ENCODE measurements around the gene TRIM23. TPM values are rescaled to one million over a fixed set of nuclear protein-coding genes. Genes with fewer than 3 reads are reported as not detected.
A peak's percentile ranks its signal among the peaks of the same experiment; 100 is the strongest.

The TRIM23 gene
- polyA plus RNA-seq, 4 donors: 23.9 to 26.1 (median 24.5) TPM

- no peak for DNase-seq (ENCODE audit: low read depth in 4 of 4, low spot score in 3 of 4)
Measured at GRCh38 chr5:65570598-65571226, 53.4 kb downstream of the TRIM23 start.

- DNase-seq (ENCODE audit: low read depth in 4 of 4, low spot score in 3 of 4): no peak
Measured at GRCh38 chr5:65566505-65566904, 57.6 kb downstream of the TRIM23 start.

GRCh38 chr5:65563777-65564176 lies 60.4 kb downstream of the TRIM23 start:
- DNase-seq (ENCODE audit: low read depth in 4 of 4, low spot score in 3 of 4): no peak

DNA sequence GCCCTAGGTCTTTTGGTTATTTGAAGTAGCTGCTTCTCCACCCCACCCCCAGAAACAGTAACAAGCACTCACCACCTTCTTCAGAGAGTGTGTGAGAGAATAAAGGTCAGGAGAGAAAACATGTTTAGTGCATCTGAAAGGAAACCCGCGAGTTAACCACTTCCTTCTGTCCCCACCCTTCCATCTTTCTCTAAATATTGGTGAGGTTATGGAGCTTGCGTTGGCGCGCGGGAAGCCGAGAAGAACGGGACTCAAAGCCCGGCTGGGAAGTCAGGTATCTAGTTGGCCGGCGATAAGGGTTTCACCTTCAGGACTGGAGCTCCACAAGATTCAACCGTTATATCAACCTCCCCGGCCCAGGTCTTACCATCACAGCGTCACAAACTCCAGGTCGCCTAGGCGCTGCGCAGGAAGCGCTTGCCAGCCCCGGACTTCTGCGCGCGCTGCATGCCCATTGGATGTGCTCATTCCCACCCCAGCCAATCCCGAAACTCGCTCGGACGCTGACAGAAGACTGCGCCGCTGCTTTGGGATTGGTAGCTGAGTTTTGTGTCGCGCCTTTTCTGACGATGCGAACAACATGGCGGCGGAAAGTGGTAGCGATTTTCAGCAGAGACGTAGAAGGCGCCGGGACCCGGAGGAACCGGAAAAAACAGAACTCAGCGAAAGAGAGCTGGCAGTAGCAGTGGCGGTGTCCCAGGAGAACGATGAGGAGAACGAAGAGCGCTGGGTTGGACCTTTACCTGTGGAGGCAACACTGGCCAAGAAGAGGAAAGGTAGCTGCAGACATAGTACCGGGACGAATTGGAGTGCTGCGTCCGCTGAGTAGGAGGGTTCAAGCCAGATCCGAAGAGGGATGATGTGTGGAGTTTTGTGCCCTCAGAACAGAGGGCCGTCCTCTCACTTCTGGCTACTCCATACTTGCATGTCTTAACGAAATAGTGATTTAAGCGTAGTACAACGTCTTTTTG lies 61.1 kb downstream of the TRIM23 start, which contains the start of the genes CENPK and PPWD1:
Gene CENPK, minus strand, starts transcription at position 438 of the 971 bp plus-strand sequence. CDS start 8,261 bp downstream, outside the sequence.
Gene PPWD1, plus strand, starts transcription at position 566 of the 971 bp plus-strand sequence. Its CDS starts 15 bp downstream, at position 581.
- peak; percentile 87 to 92 (median 89) for DNase-seq (ENCODE audit: low read depth in 4 of 4, low spot score in 3 of 4)

GRCh38 chr5:65556718-65557117 lies 67.4 kb downstream of the TRIM23 start:
- no peak for DNase-seq (ENCODE audit: low read depth in 4 of 4, low spot score in 3 of 4)

DNA sequence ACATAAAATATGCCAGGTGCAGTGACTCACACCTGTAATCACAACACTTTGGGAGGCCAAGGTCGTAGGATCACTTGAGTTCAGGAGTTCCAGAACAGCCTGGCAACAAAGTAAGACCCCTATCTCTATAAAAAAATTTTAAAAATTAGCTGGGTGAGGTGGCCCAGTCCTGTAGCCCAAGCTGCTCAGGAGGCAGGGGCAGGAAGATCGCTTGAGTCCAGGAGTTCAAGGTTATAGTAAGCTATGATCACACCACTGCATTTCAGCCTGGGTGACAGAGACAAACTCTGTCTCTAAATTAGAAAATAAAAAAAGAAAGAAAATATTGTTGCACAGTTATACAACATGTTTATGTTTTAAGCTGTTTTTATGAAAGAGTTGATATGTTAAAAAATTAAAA lies 68.0 kb downstream of the TRIM23 start:
- DNase-seq (ENCODE audit: low read depth in 4 of 4, low spot score in 3 of 4): no peak

GRCh38 chr5:65555287-65555686 lies 68.8 kb downstream of the TRIM23 start:
- no peak for DNase-seq (ENCODE audit: low read depth in 4 of 4, low spot score in 3 of 4)

DNA sequence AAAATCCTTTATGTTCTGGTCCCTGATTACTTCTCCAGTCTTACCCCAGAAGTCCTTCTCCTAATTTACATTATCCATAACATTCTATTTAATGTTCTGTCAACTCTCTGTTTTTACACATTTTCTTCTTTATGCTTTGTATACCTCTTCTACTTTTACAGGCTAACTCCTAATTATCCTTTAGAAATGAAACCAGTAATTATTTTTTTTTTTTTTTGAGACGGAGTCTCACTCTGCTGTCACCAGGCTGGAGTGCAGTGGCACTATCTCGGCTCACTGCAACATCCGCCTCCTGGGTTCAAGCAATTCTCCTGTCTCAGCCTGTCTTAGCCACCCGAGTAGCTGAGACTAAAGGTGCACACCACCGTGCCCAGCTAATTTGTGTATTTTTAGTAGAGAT lies 70.2 kb downstream of the TRIM23 start:
- no peak for DNase-seq (ENCODE audit: low read depth in 4 of 4, low spot score in 3 of 4)

- DNase-seq (ENCODE audit: low read depth in 4 of 4, low spot score in 3 of 4): no peak
Measured at GRCh38 chr5:65548281-65548680, 75.9 kb downstream of the TRIM23 start.

GRCh38 chr5:65546141-65546540 lies 78.0 kb downstream of the TRIM23 start:
- no peak for DNase-seq (ENCODE audit: low read depth in 4 of 4, low spot score in 3 of 4)

DNA sequence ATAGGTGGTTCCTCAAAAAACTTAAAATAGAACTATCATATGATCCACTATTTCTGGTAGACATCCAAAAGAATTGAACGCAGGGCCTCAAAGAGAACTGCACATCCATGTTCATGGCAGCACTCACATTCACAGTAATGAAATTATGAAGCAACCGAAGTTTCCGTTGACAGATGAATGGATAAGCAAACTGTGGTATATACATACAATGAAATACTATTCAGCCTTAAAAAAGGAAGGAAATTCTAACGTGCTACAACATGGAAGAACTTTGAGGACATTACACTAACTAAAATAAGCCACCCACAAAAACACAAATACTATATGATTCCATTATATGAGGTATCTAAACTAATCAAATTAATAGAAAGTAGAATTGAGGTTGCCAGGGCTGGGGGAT lies 79.7 kb downstream of the TRIM23 start:
- no peak for DNase-seq (ENCODE audit: low read depth in 4 of 4, low spot score in 3 of 4)

DNA sequence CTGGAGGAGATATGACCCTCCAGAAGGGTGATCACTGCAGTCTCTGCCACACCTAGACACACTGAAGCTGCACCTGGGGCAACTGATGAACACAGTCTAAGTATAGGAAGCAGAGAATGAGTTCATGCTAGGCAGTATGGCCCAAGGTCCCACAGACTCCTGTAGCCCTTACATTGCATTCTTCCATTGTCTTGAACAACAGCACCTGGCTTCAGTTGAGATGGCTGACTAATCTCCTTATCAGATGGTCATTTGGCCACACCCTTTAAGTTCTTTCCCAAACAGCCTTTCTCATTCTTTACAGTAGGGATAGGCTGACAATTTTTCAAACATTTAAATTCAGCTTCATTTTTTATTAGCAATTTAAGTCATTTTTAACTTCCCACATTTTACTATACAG lies 84.3 kb downstream of the TRIM23 start:
- no peak for DNase-seq (ENCODE audit: low read depth in 4 of 4, low spot score in 3 of 4)

Other genes starting within 250 kb of the TRIM23 start
- 1 to 10 TPM; 2.6 to 8.1 (median 3.0) TPM for gene ADAMTS6, start 142.4 kb downstream of the TRIM23 start, polyA plus RNA-seq (ENCODE audit: insufficient read length in 4 of 4)
- 10 to 100 TPM; 32.0 to 40.1 (median 37.3) TPM for gene CENPK, start 61.2 kb downstream of the TRIM23 start, polyA plus RNA-seq (ENCODE audit: insufficient read length in 4 of 4)
- 10 to 100 TPM; 64.0 to 90.9 (median 77.8) TPM for gene PPWD1, start 61.0 kb downstream of the TRIM23 start, polyA plus RNA-seq (ENCODE audit: insufficient read length in 4 of 4)
- gene SHLD3, start 694 bp upstream of the TRIM23 start, polyA plus RNA-seq (ENCODE audit: insufficient read length in 4 of 4): 1 to 10 TPM; 3.5 to 5.5 (median 4.2) TPM
- 10 to 100 TPM; 27.1 to 35.7 (median 33.0) TPM for gene TRAPPC13, start 694 bp upstream of the TRIM23 start, polyA plus RNA-seq (ENCODE audit: insufficient read length in 4 of 4)
- gene SGTB, start 97.8 kb upstream of the TRIM23 start, polyA plus RNA-seq (ENCODE audit: insufficient read length in 4 of 4): 10 to 100 TPM in 3 of 4 donors, 1 to 10 TPM in 1; 8.6 to 10.7 (median 10.2) TPM
- gene NLN, start 97.9 kb upstream of the TRIM23 start, polyA plus RNA-seq (ENCODE audit: insufficient read length in 4 of 4): 10 to 100 TPM; 20.0 to 46.3 (median 34.7) TPM

All from left renal pelvis (tissue), 4 donors.